A673 (cell line): ENCODE measurements around the gene FAAP20. TPM values are rescaled to one million over a fixed set of nuclear protein-coding genes. Genes with fewer than 3 reads are reported as not detected.

Source experiments
- BruUV-seq: library from RNA; stranded (reverse); fragments of 400-500 nt; replicated peaks from 2 replicates; lab custom pipeline; 2021; lab: Mats Ljungman, UMichigan
- CTCF ChIA-PET: fragments of 300-600 bp; sonication (Branson Sonifier 250); formaldehyde crosslinking; loops from one replicate; lab custom pipeline; 2022; ENCODE audit warnings: antibody characterized with exemption; lab: Charles Lee
- POLR2A ChIA-PET: fragments of 300-600 bp; sonication (Branson Sonifier 250); formaldehyde crosslinking; loops from one replicate; lab custom pipeline; 2022; ENCODE audit warnings: antibody characterized with exemption; ENCODE audit not compliant: low non-redundant PET; lab: Charles Lee
- DNase-seq: peaks from one replicate; pipeline ENCODE4 v3.0.0-alpha.2; 2015; ENCODE audit warnings: low spot score
- H3K27ac ChIP-seq: fragments of 200-600 bp; sonication (generic); 2 replicates; pipeline ENCODE4 v1.5.1; 2016; ENCODE audit warnings: mixed run types, low read depth, mild to moderate bottlenecking, mixed read lengths, antibody characterized with exemption, low read length; ENCODE audit not compliant: poor library complexity, severe bottlenecking
- H3K27me3 ChIP-seq: fragments of 200-600 bp; sonication (generic); replicated peaks from 2 replicates; pipeline ENCODE4 v1.6.1; 2017; ENCODE audit warnings: mixed run types, low read depth, mild to moderate bottlenecking, mixed read lengths, antibody characterized with exemption, low read length; ENCODE audit not compliant: insufficient read depth, poor library complexity
- H3K36me3 ChIP-seq: fragments of 200-600 bp; sonication (generic); 2 replicates; pipeline ENCODE4 v1.6.1; 2016; ENCODE audit warnings: mixed run types, mild to moderate bottlenecking, mixed read lengths, antibody characterized with exemption, low read length; ENCODE audit not compliant: insufficient read depth, poor library complexity, severe bottlenecking
- H3K4me1 ChIP-seq: fragments of 200-600 bp; sonication (generic); 2 replicates; pipeline ENCODE4 v1.6.1; 2017; ENCODE audit warnings: mixed run types, mild to moderate bottlenecking, mixed read lengths, antibody characterized with exemption, low read length; ENCODE audit not compliant: insufficient read depth, poor library complexity, severe bottlenecking
- H3K4me3 ChIP-seq: fragments of 200-600 bp; sonication (generic); 2 replicates; pipeline ENCODE4 v1.5.1; 2016; ENCODE audit warnings: low read depth, mixed run types, mild to moderate bottlenecking, mixed read lengths, low read length; ENCODE audit not compliant: poor library complexity, severe bottlenecking
- H3K9me3 ChIP-seq: fragments of 200-600 bp; sonication (generic); 2 replicates; pipeline ENCODE4 v1.6.1; 2016; ENCODE audit warnings: mixed run types, low read depth, mild to moderate bottlenecking, mixed read lengths, antibody characterized with exemption, low read length; ENCODE audit not compliant: poor library complexity, severe bottlenecking
- EZH2 ChIP-seq: fragments of 200-600 bp; sonication (generic); IDR thresholded peaks from 2 replicates; pipeline ENCODE4 v1.6.1; 2017; ENCODE audit warnings: borderline replicate concordance, low read depth, mild to moderate bottlenecking, mixed read lengths, antibody characterized with exemption, low read length; ENCODE audit not compliant: poor library complexity, severe bottlenecking
- intact Hi-C: fragments of 100-400 bp; cut with micrococcal nuclease; formaldehyde crosslinking; loops from one replicate; pipeline ENCODE4 v1.10.0; 2022; ENCODE audit not compliant: unreplicated experiment
- total RNA-seq: library from RNA; stranded (reverse); gene quantifications from 2 replicates; pipeline ENCODE4 v1.2.3, GENCODE V29; 2021
- TF ChIP-seq, protein P1 (sequence below): fragments of 300-800, 200-600 bp; sonication (generic); conservative IDR thresholded peaks from 2 replicates; pipeline ENCODE4 v1.5.1; 2017; ENCODE audit warnings: low read depth, mild to moderate bottlenecking, antibody characterized with exemption, low read length, moderate library complexity, mixed read lengths

The FAAP20 gene
- total RNA-seq, 1 experiment from 2014 or later = 114 TPM

DNA sequence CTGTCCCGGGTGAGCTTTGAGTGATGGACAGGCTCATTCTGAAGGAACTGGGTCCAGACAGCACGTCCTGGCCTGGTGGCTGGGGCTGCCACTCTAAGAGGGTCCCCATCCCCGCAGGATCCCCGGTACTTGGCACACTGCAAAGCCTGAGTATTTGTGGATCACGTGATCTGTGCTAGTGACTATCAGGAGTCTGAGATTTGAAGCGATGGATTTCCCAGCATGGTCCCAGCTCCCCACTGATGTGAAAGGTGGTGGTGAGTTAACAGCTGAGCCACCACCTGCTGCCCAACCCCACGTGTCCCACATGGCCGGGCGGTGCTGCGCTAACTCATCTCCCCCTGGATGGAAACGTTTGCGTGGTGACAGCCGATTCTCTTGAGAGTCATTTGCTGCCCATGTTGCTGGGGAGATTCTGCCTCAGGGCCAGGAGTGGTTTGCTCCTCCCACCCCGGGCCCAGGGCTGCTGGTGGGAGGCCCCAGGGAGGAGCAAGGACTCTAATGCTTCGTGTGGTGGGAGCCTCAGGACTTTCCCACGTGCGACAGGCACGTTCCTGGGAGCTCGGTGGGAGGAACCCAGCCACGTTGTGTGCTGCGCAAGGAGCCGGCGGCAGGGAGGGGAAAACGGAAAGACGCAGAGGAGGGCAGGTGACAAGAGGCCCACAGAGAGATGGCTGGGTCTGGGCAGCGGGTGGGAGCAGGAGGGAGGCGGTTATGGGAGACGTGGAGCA is 15.1 kb downstream of the FAAP20 start:
- no peaks in the 10 kb centered on the region for H3K9me3 ChIP-seq
- POLR2A ChIA-PET = no interaction called here
- TF ChIP-seq, protein P1, sequence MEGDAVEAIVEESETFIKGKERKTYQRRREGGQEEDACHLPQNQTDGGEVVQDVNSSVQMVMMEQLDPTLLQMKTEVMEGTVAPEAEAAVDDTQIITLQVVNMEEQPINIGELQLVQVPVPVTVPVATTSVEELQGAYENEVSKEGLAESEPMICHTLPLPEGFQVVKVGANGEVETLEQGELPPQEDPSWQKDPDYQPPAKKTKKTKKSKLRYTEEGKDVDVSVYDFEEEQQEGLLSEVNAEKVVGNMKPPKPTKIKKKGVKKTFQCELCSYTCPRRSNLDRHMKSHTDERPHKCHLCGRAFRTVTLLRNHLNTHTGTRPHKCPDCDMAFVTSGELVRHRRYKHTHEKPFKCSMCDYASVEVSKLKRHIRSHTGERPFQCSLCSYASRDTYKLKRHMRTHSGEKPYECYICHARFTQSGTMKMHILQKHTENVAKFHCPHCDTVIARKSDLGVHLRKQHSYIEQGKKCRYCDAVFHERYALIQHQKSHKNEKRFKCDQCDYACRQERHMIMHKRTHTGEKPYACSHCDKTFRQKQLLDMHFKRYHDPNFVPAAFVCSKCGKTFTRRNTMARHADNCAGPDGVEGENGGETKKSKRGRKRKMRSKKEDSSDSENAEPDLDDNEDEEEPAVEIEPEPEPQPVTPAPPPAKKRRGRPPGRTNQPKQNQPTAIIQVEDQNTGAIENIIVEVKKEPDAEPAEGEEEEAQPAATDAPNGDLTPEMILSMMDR = no peak
- TF ChIP-seq EZH2 = no peak
- no peak overlapping the region for H3K4me3 ChIP-seq
- CTCF ChIA-PET = no interaction called here
- BruUV-seq = no TSS peak
- H3K27ac ChIP-seq = no peak overlapping the region
- peak; percentile 50 for DNase-seq
- no peaks in the 10 kb centered on the region for H3K4me1 ChIP-seq
- H3K36me3 ChIP-seq = no peaks in the 10 kb centered on the region
- no peaks in the 10 kb centered on the region for H3K27me3 ChIP-seq
- intact Hi-C loops = no loop called here

DNA sequence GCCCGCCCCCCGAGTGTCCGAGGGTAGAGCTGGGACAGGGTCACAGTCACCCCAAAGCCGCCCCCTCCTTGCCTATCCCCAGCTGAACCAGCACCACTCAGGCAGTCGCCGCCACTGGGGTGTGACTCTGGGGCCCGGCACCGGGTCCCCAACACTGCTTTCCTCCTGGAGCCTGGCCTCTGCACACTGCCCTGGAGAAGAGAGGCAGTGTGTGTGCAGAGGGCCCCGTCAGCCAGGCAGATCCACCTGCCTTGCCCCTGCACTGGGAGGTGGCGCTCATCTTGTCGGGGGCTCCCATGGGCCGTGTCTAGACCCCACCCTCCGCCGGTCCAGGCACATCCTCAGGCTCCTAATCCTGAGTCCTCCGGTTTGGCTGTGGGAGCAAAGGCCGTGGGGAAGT is 15.7 kb downstream of the FAAP20 start:
- Histone ChIP-seq H3K27me3 (no peaks in the 10 kb centered on the region), H3K4me1 (no peaks in the 10 kb centered on the region), H3K27ac (no peak overlapping the region), H3K36me3 (no peaks in the 10 kb centered on the region), H3K9me3 (no peaks in the 10 kb centered on the region), H3K4me3 (no peak overlapping the region)
- ChIA-PET CTCF (no interaction called here), POLR2A (no interaction called here)
- DNase-seq = no peak
- no TSS peak for BruUV-seq
- intact Hi-C loops = no loop called here
- TF ChIP-seq EZH2 = no peak
- TF ChIP-seq, protein P1 = no peak

DNA sequence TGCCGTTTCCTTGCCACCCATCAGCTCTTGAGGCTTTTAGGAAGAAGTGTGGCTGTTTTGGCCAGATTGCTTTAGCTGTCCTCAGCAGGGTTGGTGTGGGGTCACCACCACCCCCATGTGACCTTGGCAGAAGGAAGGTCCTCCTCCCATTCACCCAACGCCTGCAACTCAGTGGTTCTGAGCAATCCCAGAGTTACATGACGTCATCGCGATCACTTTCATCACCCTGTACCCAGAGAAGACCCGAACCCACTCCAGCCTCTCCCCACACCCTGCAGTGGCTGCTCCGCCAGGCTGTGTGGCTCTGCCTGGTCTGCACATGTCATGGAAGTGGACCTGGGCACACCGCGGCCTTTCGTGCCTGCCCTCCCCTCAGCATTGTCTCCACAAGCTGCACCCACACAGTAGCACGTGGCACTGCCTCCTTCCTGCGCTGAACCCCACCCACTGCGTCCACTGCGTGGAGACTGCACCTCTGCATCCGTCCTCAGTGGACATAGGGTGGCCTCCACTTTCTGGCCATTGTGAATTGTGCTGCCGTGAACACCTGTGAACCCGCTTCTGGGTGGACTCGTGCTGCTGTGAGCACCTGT is 16.5 kb downstream of the FAAP20 start:
- ChIA-PET CTCF (no interaction called here), POLR2A (no interaction called here)
- no peaks in the 10 kb centered on the region for H3K4me1 ChIP-seq
- no peaks in the 10 kb centered on the region for H3K36me3 ChIP-seq
- H3K4me3 ChIP-seq = no peak overlapping the region
- H3K27me3 ChIP-seq = no peaks in the 10 kb centered on the region
- intact Hi-C loops = no loop called here
- H3K27ac ChIP-seq = no peak overlapping the region
- TF ChIP-seq, protein P1 = no peak
- no peak for TF ChIP-seq EZH2
- no peak for DNase-seq
- no TSS peak for BruUV-seq
- H3K9me3 ChIP-seq = no peaks in the 10 kb centered on the region
